IPS DF 19.7 (cell line): ENCODE measurements around the gene KLK15.

ENCODE experiments used
- DNase-seq: peaks from one replicate; pipeline ENCODE4 v3.0.0-alpha.2; 2013; ENCODE audit warnings: low read depth, low spot score

The KLK15 gene

DNA sequence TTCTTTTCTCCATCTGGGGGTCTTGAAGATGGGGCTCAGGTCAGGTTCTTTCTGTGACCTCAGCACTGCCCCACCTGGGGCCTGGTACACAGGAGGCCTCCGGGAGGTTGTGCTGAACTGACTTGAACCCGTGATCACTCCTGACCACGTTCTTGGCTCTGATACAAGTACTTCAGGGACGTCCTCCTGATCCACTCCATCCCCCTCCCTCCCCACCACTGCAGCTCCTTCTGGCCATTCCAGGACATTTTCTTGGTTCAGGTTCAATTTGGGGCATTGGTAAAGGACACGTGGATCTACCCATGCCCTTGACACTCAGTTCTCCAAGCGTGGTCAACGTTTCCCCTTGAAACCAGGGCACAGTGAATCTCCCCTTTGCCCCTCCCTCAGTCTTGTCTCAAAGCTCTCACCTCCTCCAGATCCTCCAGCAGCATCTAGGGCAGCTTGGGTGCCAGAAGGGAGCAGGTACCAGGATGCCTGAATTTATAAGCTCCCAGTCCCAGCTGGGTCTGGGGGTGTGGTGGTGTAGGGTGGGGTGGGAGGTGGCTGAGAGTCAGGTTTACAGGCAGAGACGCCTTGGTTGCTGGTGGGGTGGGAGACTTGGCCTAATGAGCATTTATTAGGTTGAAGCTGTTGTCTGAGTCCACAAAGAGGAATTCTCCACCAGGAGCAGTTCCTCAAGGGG is at the start of gene KLK15:
KLK15 (minus strand) TSS at position 458 of the 685 bp plus-strand sequence. CDS start 2,082 bp downstream, outside the sequence.
- DNase-seq, result no peak

GRCh38 chr19:50882188-50882587 is 48.8 kb upstream of the KLK15 start:
- DNase-seq, result no peak

- no peak for DNase-seq
These were observed 46.9 kb upstream of the KLK15 start for GRCh38 chr19:50880241-50880640.

- DNase-seq, result no peak
These were observed 45.5 kb upstream of the KLK15 start for GRCh38 chr19:50878851-50879250.

- no peak for DNase-seq
These were observed 44.0 kb upstream of the KLK15 start for GRCh38 chr19:50877338-50877737.

DNA sequence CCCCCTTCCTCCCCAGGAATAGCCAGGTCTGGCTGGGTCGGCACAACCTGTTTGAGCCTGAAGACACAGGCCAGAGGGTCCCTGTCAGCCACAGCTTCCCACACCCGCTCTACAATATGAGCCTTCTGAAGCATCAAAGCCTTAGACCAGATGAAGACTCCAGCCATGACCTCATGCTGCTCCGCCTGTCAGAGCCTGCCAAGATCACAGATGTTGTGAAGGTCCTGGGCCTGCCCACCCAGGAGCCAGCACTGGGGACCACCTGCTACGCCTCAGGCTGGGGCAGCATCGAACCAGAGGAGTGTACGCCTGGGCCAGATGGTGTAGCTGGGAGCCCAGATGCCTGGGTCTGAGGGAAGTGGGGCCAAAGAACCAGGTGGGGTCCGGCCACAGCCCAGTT is 43.1 kb upstream of the KLK15 start:
- no peak for DNase-seq

DNA sequence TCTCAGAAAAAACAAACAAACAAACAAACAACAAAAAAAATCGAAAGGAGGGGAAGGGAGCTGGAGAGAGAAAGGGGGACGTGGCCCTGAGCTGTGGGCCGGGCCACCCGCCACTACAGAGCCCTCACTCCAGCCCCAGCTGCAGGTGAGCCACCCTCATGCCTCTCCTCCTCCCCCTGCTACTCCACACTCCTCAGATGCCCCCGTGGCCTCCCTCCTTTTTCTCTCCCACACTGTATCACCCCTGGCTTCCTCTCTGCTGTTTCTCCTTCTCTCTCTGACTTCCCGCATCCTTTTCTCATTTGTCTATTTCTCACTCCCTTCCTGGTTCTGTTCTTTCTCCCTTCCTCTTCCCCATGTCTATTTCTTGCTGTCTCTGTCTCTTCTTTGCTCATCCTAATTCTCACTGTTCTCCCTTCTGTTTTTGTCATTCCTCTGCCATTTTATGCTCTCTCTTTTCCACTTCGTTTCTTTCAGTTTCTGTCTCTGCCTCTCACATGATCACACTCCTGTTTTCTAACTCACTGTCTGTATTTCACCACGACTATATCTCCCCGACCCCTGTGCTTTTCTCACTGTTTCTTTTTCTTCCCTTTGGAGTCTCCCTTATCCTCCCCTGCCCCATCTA is 42.5 kb upstream of the KLK15 start:
- no peak for DNase-seq

GRCh38 chr19:50874211-50874610 is 40.8 kb upstream of the KLK15 start:
- DNase-seq, result no peak

GRCh38 chr19:50873056-50873455 is 39.7 kb upstream of the KLK15 start, which contains the start of gene KLK2:
Gene KLK2 (plus strand): TSS chr19:50873439. CDS start chr19:50873474, 35 bp downstream.
- no peak for DNase-seq

GRCh38 chr19:50870417-50871089 is 37.2 kb upstream of the KLK15 start:
- DNase-seq, result no peak

DNA sequence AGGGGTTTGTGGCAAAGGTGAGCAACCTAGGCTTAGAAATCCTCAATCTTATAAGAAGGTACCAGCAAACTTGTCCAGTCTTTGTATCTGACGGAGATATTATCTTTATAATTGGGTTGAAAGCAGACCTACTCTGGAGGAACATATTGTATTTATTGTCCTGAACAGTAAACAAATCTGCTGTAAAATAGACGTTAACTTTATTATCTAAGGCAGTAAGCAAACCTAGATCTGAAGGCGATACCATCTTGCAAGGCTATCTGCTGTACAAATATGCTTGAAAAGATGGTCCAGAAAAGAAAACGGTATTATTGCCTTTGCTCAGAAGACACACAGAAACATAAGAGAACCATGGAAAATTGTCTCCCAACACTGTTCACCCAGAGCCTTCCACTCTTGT is 36.1 kb upstream of the KLK15 start:
- no peak for DNase-seq

DNA sequence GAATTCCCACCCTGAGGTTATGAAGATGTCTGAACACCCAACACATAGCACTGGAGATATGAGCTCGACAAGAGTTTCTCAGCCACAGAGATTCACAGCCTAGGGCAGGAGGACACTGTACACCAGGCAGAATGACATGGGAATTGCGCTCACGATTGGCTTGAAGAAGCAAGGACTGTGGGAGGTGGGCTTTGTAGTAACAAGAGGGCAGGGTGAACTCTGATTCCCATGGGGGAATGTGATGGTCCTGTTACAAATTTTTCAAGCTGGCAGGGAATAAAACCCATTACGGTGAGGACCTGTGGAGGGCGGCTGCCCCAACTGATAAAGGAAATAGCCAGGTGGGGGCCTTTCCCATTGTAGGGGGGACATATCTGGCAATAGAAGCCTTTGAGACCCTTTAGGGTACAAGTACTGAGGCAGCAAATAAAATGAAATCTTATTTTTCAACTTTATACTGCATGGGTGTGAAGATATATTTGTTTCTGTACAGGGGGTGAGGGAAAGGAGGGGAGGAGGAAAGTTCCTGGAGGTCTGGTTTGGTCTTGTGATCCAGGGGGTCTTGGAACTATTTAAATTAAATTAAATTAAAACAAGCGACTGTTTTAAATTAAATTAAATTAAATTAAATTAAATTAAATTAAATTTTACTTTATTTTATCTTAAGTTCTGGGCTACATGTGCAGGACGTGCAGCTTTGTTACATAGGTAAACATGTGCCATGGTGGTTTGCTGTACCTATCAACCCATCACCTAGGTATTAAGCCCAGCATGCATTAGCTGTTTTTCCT is 28.3 kb upstream of the KLK15 start:
- DNase-seq, result no peak

GRCh38 chr19:50861010-50861409 is 27.6 kb upstream of the KLK15 start:
- no peak for DNase-seq

DNA sequence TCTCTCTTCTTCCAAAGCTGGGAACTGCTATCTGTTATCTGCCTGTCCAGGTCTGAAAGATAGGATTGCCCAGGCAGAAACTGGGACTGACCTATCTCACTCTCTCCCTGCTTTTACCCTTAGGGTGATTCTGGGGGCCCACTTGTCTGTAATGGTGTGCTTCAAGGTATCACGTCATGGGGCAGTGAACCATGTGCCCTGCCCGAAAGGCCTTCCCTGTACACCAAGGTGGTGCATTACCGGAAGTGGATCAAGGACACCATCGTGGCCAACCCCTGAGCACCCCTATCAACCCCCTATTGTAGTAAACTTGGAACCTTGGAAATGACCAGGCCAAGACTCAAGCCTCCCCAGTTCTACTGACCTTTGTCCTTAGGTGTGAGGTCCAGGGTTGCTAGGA is 26.5 kb upstream of the KLK15 start:
- no peak for DNase-seq

DNA sequence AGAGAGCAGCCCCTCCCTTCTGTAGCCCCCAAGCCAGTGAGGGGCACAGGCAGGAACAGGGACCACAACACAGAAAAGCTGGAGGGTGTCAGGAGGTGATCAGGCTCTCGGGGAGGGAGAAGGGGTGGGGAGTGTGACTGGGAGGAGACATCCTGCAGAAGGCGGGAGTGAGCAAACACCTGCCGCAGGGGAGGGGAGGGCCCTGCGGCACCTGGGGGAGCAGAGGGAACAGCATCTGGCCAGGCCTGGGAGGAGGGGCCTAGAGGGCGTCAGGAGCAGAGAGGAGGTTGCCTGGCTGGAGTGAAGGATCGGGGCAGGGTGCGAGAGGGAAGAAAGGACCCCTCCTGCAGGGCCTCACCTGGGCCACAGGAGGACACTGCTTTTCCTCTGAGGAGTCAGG is 25.5 kb upstream of the KLK15 start:
- DNase-seq, result no peak

GRCh38 chr19:50857366-50857765 is 24.0 kb upstream of the KLK15 start:
- no peak for DNase-seq

DNA sequence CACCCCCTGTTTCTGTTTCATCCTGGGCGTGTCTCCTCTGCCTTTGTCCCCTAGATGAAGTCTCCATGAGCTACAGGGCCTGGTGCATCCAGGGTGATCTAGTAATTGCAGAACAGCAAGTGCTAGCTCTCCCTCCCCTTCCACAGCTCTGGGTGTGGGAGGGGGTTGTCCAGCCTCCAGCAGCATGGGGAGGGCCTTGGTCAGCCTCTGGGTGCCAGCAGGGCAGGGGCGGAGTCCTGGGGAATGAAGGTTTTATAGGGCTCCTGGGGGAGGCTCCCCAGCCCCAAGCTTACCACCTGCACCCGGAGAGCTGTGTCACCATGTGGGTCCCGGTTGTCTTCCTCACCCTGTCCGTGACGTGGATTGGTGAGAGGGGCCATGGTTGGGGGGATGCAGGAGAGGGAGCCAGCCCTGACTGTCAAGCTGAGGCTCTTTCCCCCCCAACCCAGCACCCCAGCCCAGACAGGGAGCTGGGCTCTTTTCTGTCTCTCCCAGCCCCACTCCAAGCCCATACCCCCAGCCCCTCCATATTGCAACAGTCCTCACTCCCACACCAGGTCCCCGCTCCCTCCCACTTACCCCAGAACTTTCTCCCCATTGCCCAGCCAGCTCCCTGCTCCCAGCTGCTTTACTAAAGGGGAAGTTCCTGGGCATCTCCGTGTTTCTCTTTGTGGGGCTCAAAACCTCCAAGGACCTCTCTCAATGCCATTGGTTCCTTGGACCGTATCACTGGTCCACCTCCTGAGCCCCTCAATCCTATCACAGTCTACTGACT is 21.4 kb upstream of the KLK15 start, which contains the start of gene KLK3:
KLK3 (plus strand) TSS at position 280 of the 775 bp plus-strand sequence; CDS start at position 321, 41 bp downstream.
- DNase-seq, result no peak

DNA sequence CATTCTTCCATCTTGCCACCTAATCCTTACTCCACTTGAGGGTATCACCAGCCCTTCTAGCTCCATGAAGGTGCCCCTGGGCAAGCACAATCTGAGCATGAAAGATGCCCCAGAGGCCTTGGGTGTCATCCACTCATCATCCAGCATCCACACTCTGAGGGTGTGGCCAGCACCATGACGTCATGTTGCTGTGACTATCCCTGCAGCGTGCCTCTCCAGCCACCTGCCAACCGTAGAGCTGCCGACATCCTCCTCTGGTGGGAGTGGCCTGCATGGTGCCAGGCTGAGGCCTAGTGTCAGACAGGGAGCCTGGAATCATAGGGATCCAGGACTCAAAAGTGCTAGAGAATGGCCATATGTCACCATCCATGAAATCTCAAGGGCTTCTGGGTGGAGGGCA is 18.2 kb upstream of the KLK15 start:
- no peak for DNase-seq

DNA sequence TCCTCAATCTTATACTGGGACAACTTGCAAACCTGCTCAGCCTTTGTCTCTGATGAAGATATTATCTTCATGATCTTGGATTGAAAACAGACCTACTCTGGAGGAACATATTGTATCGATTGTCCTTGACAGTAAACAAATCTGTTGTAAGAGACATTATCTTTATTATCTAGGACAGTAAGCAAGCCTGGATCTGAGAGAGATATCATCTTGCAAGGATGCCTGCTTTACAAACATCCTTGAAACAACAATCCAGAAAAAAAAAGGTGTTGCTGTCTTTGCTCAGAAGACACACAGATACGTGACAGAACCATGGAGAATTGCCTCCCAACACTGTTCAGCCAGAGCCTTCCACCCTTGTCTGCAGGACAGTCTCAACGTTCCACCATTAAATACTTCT is 17.4 kb upstream of the KLK15 start:
- no peak for DNase-seq

DNA sequence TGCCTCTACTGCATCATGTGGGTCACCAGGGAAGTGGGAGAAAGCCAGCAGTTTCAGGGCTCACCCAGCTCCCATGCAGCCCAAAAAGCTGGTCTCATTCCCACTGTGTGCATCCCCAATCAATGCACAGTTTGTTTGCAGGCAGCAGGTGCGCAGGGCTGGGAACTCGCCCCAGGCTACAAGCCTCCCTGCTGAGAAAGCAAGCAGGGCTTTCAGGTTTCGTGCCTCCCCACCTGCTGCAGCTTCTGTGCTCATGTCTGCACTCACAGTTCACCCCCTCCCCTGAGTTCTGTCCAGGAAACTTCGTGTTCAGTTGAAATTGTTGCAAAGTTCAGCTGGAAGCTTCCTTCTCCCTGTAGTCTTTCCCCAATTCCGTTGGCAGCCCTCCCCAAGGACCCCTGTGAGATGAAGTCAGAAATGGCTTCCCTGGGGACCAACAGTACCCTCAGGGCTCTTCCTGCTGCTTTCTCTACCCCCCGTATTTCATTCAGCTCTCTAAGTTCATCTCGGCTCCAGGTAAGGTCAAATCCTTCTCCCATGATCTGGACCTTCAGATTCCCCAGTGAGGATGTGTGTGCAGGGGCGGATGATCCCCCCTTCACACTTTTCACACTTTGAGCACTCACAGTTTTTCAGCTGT is 11.0 kb upstream of the KLK15 start:
- no peak for DNase-seq
